Right ventricle myocardium inferior (tissue), 1 donor: Measurements from ENCODE around the gene EPB41L2. TPM values are rescaled to one million over a fixed set of nuclear protein-coding genes. Genes with fewer than 3 reads are reported as not detected.

Experiments
- ATAC-seq: fragments of 200-7000 bp; cut with Tn5 transposase; one replicate; pipeline ENCODE4 v1.9.1; 2020; ENCODE audit warnings: mild to moderate bottlenecking, moderate library complexity
- DNase-seq: peaks from one replicate; pipeline ENCODE4 v3.0.0; 2021; ENCODE audit errors: missing footprints
- intact Hi-C: fragments of 100-400 bp; cut with DNase I; formaldehyde crosslinking; loops from one replicate; pipeline ENCODE4 v1.11.0; 2022
- total RNA-seq: library from RNA; stranded (reverse); fragmentation: NEBNext Ultra II Directional; extraction: Animal tissue kit (Norgen Biotek cat#: 25700); gene quantifications from one replicate; pipeline ENCODE4 v1.2.1, GENCODE V29; 2021
- donor health status: DM: no; HTN: yes; CAD: no; lungs with severe emphysema.

The EPB41L2 gene
- total RNA-seq, 1 donor from 2014 or later = 97.2 TPM

GRCh38 chr6:130843575-130844320 lies 219.3 kb downstream of the EPB41L2 start:
- intact Hi-C loops = no loop called here
- ATAC-seq (no peak), DNase-seq (no peak)

- ATAC-seq (no peak), DNase-seq (no peak)
- intact Hi-C loops = no loop called here
Measured at GRCh38 chr6:130841128-130841728, 221.8 kb downstream of the EPB41L2 start.

- intact Hi-C loops = no loop called here
- DNase-seq (no peak), ATAC-seq (no peak)
Measured at GRCh38 chr6:130840050-130840449, 223.0 kb downstream of the EPB41L2 start.

GRCh38 chr6:130839379-130839778 lies 223.7 kb downstream of the EPB41L2 start:
- intact Hi-C loops = no loop called here

GRCh38 chr6:130838951-130839350 lies 224.1 kb downstream of the EPB41L2 start:
- intact Hi-C loops = no loop called here
- DNase-seq (no peak), ATAC-seq (no peak)

More at GRCh38 chr6:130839379-130839778, 223.7 kb downstream of the EPB41L2 start:
- no peak for DNase-seq
- no peak for ATAC-seq

- ATAC-seq (no peak), DNase-seq (no peak)
- intact Hi-C loops = no loop called here
Measured at GRCh38 chr6:130838250-130838860, 224.7 kb downstream of the EPB41L2 start.

- no peak for DNase-seq
- no peak for ATAC-seq
- intact Hi-C loops = no loop called here
Measured at GRCh38 chr6:130837067-130837466, 226.0 kb downstream of the EPB41L2 start.

- no peak for ATAC-seq
- DNase-seq = no peak
- intact Hi-C loops = no loop called here
Measured at GRCh38 chr6:130836055-130836640, 226.9 kb downstream of the EPB41L2 start.

GRCh38 chr6:130834482-130835251 lies 228.4 kb downstream of the EPB41L2 start:
- intact Hi-C loops = no loop called here
- ATAC-seq (no peak), DNase-seq (no peak)

- ATAC-seq (no peak), DNase-seq (no peak)
- intact Hi-C loops = no loop called here
Measured at GRCh38 chr6:130833569-130833968, 229.5 kb downstream of the EPB41L2 start.

GRCh38 chr6:130831607-130832006 lies 231.4 kb downstream of the EPB41L2 start:
- intact Hi-C loops = no loop called here
- no peak for DNase-seq
- ATAC-seq = no peak

GRCh38 chr6:130829333-130829910 lies 233.6 kb downstream of the EPB41L2 start:
- intact Hi-C loops = no loop called here
- DNase-seq (no peak), ATAC-seq (no peak)

- ATAC-seq (no peak), DNase-seq (no peak)
- intact Hi-C loops = no loop called here
Measured at GRCh38 chr6:130827247-130828149, 235.5 kb downstream of the EPB41L2 start, which contains the start of gene SMLR1. SMLR1 (plus strand) TSS chr6:130827406; CDS start chr6:130827414, 8 bp downstream.

- ATAC-seq (no peak), DNase-seq (no peak)
- intact Hi-C loops = no loop called here
Measured at GRCh38 chr6:130826442-130827246, 236.4 kb downstream of the EPB41L2 start.

- DNase-seq (no peak), ATAC-seq (no peak)
- intact Hi-C loops = no loop called here
Measured at GRCh38 chr6:130825772-130826441, 237.1 kb downstream of the EPB41L2 start.

GRCh38 chr6:130824978-130825694 lies 237.9 kb downstream of the EPB41L2 start:
- DNase-seq (no peak), ATAC-seq (no peak)
- intact Hi-C loops = no loop called here
